ENCODE data around the gene MYO9A.

- no peak for TF ChIP-seq POLR2A (IDR thresholded peaks at IDR 0.05; ENCODE audit: low read length)
- no peak for TF ChIP-seq GATA1 (IDR thresholded peaks at IDR 0.05; ENCODE audit: low read depth, low read length)
These were observed 335.4 kb downstream of the MYO9A start for GRCh38 chr15:71782422-71783165.
